Measurements from ENCODE around the gene COL27A1. TPM values are rescaled to one million over a fixed set of nuclear protein-coding genes. Genes with fewer than 3 reads are reported as not detected.

Gene COL27A1
- polyA plus RNA-seq, 4 donors = 27.1 to 57.4 (median 42.7) TPM

GRCh38 chr9:114344188-114344566 lies 188.8 kb downstream of the COL27A1 start:
- no peak for DNase-seq (ENCODE audit: low read depth in 4 of 4, low spot score in 2 of 4)

- no peak for DNase-seq (ENCODE audit: low read depth in 4 of 4, low spot score in 2 of 4)
Measured at GRCh38 chr9:114344692-114345091, 189.4 kb downstream of the COL27A1 start.

GRCh38 chr9:114345493-114346065 lies 190.2 kb downstream of the COL27A1 start:
- DNase-seq (ENCODE audit: low read depth in 4 of 4, low spot score in 2 of 4) = no peak

- DNase-seq (ENCODE audit: low read depth in 4 of 4, low spot score in 2 of 4) = no peak
Measured at GRCh38 chr9:114346146-114346545, 190.8 kb downstream of the COL27A1 start.

GRCh38 chr9:114347675-114348074 lies 192.3 kb downstream of the COL27A1 start:
- no peak for DNase-seq (ENCODE audit: low read depth in 4 of 4, low spot score in 2 of 4)

- no peak for DNase-seq (ENCODE audit: low read depth in 4 of 4, low spot score in 2 of 4)
Measured at GRCh38 chr9:114348261-114348905, 193.0 kb downstream of the COL27A1 start.

GRCh38 chr9:114348906-114349482 lies 193.7 kb downstream of the COL27A1 start:
- DNase-seq (ENCODE audit: low read depth in 4 of 4, low spot score in 2 of 4) = peak in 3 of 4 donors; percentile 22 to 50 (median 26)

- no peak for DNase-seq (ENCODE audit: low read depth in 4 of 4, low spot score in 2 of 4)
Measured at GRCh38 chr9:114349713-114350480, 194.6 kb downstream of the COL27A1 start.

GRCh38 chr9:114350636-114351401 lies 195.5 kb downstream of the COL27A1 start:
- no peak for DNase-seq (ENCODE audit: low read depth in 4 of 4, low spot score in 2 of 4)

- no peak for DNase-seq (ENCODE audit: low read depth in 4 of 4, low spot score in 2 of 4)
Measured at GRCh38 chr9:114351932-114352331, 196.6 kb downstream of the COL27A1 start.

GRCh38 chr9:114355821-114356220 lies 200.5 kb downstream of the COL27A1 start:
- DNase-seq (ENCODE audit: low read depth in 4 of 4, low spot score in 2 of 4) = no peak

GRCh38 chr9:114356792-114357191 lies 201.5 kb downstream of the COL27A1 start:
- no peak for DNase-seq (ENCODE audit: low read depth in 4 of 4, low spot score in 2 of 4)

GRCh38 chr9:114357360-114357759 lies 202.0 kb downstream of the COL27A1 start:
- DNase-seq (ENCODE audit: low read depth in 4 of 4, low spot score in 2 of 4) = no peak

- no peak for DNase-seq (ENCODE audit: low read depth in 4 of 4, low spot score in 2 of 4)
Measured at GRCh38 chr9:114357911-114358328, 202.6 kb downstream of the COL27A1 start.

- DNase-seq (ENCODE audit: low read depth in 4 of 4, low spot score in 2 of 4) = no peak
Measured at GRCh38 chr9:114359801-114360200, 204.5 kb downstream of the COL27A1 start.

- no peak for DNase-seq (ENCODE audit: low read depth in 4 of 4, low spot score in 2 of 4)
Measured at GRCh38 chr9:114361542-114361941, 206.2 kb downstream of the COL27A1 start.

Other genes with a start within 250 kb of the COL27A1 start
- 10 to 100 TPM in 1 of 4 donors, 1 to 10 TPM in 3; 1.1 to 28.3 (median 1.6) TPM for gene AMBP, start 77.2 kb upstream of the COL27A1 start, polyA plus RNA-seq (ENCODE audit: insufficient read length in 4 of 4)
- 100 to 1,000 TPM; 143 to 253 (median 198) TPM for gene KIF12, start 56.2 kb upstream of the COL27A1 start, polyA plus RNA-seq (ENCODE audit: insufficient read length in 4 of 4)
- gene ORM1, start 167.6 kb downstream of the COL27A1 start, polyA plus RNA-seq (ENCODE audit: insufficient read length in 4 of 4) = 1 to 10 TPM in 1 of 4 donors, under 1 TPM in 2, not detected in 1; 0.25 to 2.3 (median 0.25) TPM
- gene ORM2, start 174.3 kb downstream of the COL27A1 start, polyA plus RNA-seq (ENCODE audit: insufficient read length in 4 of 4) = under 1 TPM in 2 of 4 donors, not detected in 2; 0.27 to 0.73 TPM
- 10 to 100 TPM; 11.0 to 18.6 (median 14.5) TPM for gene AKNA, start 232.4 kb downstream of the COL27A1 start, polyA plus RNA-seq (ENCODE audit: insufficient read length in 4 of 4)